GM21447 (cell line): ENCODE data around the gene ZNF607.

ENCODE experiments used
- ATAC-seq: cut with Tn5 transposase; IDR thresholded peaks from one replicate; pipeline ENCODE4 v1.9.1; 2021; ENCODE audit not compliant: unreplicated experiment

The ZNF607 gene

GRCh38 chr19:37654118-37654517 lies 65.4 kb downstream of the ZNF607 start:
- ATAC-seq = no peak
